ENCODE results near the gene FBXL3.
A peak's percentile ranks its signal among the peaks of the same experiment; 100 is the strongest.

FBXL3 gene, protein sequence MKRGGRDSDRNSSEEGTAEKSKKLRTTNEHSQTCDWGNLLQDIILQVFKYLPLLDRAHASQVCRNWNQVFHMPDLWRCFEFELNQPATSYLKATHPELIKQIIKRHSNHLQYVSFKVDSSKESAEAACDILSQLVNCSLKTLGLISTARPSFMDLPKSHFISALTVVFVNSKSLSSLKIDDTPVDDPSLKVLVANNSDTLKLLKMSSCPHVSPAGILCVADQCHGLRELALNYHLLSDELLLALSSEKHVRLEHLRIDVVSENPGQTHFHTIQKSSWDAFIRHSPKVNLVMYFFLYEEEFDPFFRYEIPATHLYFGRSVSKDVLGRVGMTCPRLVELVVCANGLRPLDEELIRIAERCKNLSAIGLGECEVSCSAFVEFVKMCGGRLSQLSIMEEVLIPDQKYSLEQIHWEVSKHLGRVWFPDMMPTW

GRCh38 chr13:77026861-77027621, at the start of gene FBXL3:
Gene FBXL3 (minus strand): TSS chr13:77027159. CDS start chr13:77021860, 5,299 bp downstream.
- DNase-seq (ENCODE audit: low read depth in 2 of 2, low spot score in 1 of 2), result peak; percentile 47 to 63

DNA sequence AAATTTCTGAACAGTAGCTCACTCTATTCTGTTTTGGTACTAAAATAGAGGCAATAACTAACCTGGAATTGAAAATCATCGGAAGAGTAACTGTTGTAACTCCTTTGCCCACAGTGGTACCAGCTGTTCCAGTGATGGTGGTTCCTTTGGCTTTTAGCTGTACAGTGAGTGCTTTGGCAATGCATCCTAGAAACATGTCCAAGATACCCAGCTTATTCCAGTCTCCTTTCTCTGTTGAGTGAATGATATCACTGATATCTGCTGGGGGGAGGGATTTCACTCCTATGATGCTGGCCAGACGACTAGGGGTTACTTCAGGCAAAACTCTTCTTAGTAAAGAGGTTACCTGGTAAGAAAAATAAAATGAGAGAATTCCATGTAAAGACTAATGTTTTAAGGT, 40.6 kb upstream of the FBXL3 start:
- DNase-seq (ENCODE audit: low read depth in 2 of 2, low spot score in 1 of 2), result no peak

GRCh38 chr13:77065461-77066147, 38.6 kb upstream of the FBXL3 start:
- no peak for DNase-seq (ENCODE audit: low read depth in 2 of 2, low spot score in 1 of 2)

- no peak for DNase-seq (ENCODE audit: low read depth in 2 of 2, low spot score in 1 of 2)
Observed at GRCh38 chr13:77062097-77062496, 35.1 kb upstream of the FBXL3 start.

DNA sequence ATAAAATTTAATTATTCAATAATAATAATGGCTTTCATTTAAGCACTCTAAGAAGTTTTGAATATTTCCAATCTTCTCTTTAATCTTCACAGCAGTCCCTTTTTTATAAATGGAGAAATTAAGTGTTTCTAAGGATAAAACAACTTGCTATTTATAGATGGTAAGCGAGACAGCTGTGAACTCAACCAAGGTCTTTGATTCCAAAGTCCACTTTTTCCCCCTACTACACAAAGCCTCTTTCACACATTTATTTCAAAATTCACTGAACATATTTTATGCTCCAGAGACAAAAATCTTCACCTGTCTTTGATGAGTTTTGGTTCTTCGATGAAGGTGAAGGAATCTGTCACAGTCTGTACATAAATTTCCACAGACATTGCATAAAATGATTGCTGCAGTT, 34.4 kb upstream of the FBXL3 start:
- DNase-seq (ENCODE audit: low read depth in 2 of 2, low spot score in 1 of 2), result no peak

- no peak for DNase-seq (ENCODE audit: low read depth in 2 of 2, low spot score in 1 of 2)
Observed at GRCh38 chr13:77056886-77057285, 29.9 kb upstream of the FBXL3 start.

GRCh38 chr13:77056382-77056781, 29.4 kb upstream of the FBXL3 start:
- DNase-seq (ENCODE audit: low read depth in 2 of 2, low spot score in 1 of 2), result no peak

GRCh38 chr13:77055158-77055557, 28.2 kb upstream of the FBXL3 start:
- no peak for DNase-seq (ENCODE audit: low read depth in 2 of 2, low spot score in 1 of 2)

DNA sequence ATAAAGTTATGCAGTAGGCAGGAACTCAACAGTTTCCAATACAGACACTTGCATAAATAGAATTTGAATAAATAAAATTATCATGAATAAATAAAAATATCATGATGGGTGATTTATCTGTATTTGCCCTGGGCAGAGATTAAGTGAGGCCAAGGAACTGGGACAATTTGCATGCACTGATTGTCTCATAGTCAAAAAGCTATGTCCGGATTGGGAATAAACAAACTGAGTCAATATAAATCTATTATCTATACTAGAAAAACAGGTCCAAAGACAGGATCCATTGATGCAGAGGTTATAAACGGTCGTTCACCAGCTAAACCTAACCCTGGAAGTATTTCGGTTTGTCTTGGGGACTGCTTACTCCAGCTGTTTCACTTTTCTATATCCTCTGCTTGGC, 26.2 kb upstream of the FBXL3 start:
- no peak for DNase-seq (ENCODE audit: low read depth in 2 of 2, low spot score in 1 of 2)

DNA sequence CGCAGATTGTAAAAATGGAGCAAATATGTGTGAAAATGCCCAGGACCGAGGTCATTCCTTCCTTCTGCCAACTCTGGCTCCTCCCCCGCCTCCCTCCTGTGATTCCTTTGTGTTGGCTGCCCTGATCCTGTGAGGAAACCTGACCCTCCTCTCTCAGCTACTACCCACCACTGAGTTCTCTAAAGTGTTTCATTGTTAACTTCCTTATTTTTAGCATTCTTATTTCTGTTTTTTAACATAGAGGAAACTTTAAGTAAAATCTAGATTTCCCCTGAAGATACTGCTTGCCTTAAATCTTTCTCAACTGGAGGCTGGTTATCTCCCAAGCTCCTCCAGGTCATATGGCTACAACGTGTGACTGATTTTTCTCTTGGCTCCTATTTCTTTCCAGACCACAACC, 21.7 kb upstream of the FBXL3 start:
- no peak for DNase-seq (ENCODE audit: low read depth in 2 of 2, low spot score in 1 of 2)

DNA sequence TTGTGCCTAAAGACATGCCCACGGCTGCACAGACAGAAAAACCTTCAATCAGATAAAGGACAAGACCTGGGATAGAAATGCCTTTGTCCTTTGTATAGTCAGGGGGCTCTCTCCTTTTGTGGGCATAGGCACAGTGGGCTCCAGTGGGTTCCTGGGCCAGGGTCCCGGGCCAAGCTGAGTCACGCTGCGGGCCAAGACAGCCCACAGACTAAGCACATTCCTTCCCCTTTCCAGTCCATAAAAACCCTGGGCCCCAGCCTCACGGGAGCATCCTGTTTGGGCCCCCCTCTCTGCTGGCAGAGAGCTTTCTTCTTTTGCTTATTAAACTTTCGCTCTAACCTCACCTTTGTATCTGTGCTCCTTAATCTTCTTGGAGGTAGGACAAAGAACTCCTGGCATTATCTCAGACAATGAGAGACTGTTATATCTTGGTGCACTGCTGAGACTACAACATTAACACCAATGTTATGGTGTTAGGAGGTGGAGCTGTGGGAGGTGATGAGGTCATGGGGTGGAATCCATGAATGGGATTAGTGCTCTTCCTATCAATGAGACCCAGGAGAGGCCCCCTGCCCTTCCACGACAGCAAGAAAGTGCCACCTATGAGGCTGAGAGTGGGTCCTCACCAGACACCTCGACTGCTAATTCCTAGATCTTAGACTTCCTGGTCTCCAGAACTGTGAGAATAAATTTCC, 20.8 kb upstream of the FBXL3 start:
- no peak for DNase-seq (ENCODE audit: low read depth in 2 of 2, low spot score in 1 of 2)

GRCh38 chr13:77042566-77043177, 15.7 kb upstream of the FBXL3 start:
- no peak for DNase-seq (ENCODE audit: low read depth in 2 of 2, low spot score in 1 of 2)

DNA sequence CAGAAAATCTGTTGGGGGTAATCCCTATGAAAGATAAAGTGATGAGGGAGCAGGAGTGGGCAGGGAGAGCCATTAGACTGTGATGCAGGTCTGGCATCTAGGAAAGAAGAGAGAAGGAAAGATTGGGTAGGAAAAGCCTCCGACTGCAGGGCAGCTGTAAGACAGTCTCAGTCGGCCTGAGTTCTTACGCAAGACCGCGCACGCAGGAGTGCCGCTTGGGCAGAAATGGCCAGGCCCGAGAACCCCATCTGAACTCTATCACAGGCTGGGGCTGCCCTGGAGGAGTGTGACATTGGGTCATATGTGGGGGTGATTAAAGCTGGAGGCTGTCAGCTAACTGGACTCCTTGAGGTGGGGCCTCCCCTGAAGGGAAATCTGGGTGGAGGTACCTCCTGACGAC, 13.9 kb upstream of the FBXL3 start:
- no peak for DNase-seq (ENCODE audit: low read depth in 2 of 2, low spot score in 1 of 2)

- no peak for DNase-seq (ENCODE audit: low read depth in 2 of 2, low spot score in 1 of 2)
Observed at GRCh38 chr13:77040076-77040475, 13.1 kb upstream of the FBXL3 start.

DNA sequence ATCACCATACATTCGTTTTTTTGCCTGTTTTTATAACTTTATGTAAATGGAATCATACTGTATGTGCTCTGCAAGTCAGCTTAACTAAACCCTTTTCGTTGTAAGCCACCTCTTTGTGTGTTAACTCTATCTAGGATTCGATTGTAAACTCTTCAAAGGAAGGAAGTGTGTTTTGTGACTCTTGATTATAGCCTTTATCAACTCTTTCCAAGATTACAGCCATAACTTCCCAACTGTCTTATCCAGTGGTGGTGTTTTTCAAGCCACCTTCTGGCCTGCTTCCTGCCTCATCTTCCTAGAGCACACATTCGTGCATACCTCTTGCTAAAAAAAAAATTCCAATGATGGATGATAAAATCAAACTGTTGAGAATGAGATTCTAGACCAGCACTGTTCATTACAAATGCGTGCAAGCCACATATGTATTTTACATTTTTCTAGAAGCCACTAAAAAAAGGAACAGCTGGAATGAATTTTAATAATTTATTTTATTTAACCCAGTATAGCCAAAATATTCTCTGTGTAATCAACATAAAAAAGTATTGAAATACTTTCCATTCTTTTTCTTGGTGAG, 12.0 kb upstream of the FBXL3 start:
- DNase-seq (ENCODE audit: low read depth in 2 of 2, low spot score in 1 of 2), result no peak

DNA sequence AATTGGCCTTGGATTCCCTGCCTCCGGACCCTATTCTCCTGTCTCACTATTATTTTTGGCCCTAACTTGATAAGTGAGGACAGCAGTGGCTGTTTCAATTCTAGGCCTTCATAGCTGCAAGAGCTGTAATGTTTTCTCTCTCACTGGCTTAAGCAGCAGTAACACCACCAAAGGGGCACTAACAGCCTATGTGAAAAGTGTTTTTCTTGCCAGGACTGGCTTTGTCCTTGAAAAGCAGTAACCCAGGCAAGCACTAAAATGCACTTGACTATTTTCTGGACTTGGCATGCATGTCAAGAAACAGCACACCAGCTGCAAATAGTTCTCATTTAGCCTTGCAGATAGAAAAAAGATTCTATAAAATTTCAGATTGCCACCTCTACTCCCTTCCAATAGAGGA, 9.3 kb upstream of the FBXL3 start:
- no peak for DNase-seq (ENCODE audit: low read depth in 2 of 2, low spot score in 1 of 2)

- no peak for DNase-seq (ENCODE audit: low read depth in 2 of 2, low spot score in 1 of 2)
Observed at GRCh38 chr13:77034881-77035280, 7.9 kb upstream of the FBXL3 start.

DNA sequence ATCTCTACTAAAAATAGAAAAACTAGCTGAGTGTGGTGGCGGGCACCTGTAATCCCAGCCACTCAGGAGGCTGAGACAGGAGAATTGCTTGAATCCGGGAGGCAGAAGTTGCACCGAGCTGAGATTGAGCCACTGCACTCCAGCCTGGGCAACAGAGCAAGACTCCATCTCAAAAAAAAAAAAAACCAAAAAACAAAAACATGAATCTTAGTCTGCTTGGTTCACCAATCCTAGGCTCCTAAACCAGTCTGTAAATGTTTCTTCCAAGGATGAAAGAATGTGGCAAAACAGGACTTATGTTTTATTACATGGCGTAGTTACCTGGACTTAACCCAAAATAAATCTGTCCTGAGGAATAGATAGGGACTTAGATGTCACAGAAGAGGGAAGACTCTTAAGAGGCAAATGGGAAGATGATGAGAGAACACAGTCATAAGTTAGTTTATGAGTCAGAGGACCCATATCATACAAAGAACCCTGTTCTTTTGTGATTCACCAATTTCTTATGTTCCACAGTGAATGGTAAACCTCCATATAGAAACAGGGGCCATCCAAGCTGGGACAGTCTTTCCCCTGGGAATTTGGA, 6.9 kb upstream of the FBXL3 start:
- DNase-seq (ENCODE audit: low read depth in 2 of 2, low spot score in 1 of 2), result no peak

- no peak for DNase-seq (ENCODE audit: low read depth in 2 of 2, low spot score in 1 of 2)
Observed at GRCh38 chr13:77031656-77032243, 4.8 kb upstream of the FBXL3 start.

DNA sequence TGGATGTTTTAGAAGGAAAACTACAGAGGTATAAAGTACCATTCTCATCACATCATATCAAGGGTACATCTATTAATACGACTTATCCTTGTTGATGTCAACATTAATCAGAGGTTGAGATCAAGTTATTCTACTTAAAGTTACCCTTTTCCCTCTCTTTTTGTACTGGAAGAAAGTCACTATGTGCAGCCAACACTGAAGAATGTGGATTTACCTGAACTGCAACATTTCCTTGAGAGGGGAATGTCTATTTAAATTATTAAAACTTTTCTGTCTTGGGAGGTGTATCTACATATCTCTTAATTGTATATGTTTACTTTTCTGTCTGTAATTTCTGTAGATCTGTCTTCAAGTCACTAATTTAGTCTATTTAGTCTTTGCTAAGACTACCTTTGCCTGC, 2.5 kb upstream of the FBXL3 start:
- DNase-seq (ENCODE audit: low read depth in 2 of 2, low spot score in 1 of 2), result no peak

Measured in stimulated activated CD8-positive, alpha-beta memory T cell treated with anti-CD3 and anti-CD28 coated beads, Interleukin-4, amount 100 ng/mL, for 1 hour (primary cell).